ENCODE data around the gene ABCB1. TPM values are rescaled to one million over a fixed set of nuclear protein-coding genes. Genes with fewer than 3 reads are reported as not detected.

Gene ABCB1
- total and polyA plus RNA-seq, 2 of the 8 experiments (the other 6 are each of a cell fraction or from before 2014, with no cell fraction given): 0.51 to 1.2 TPM

- ChIA-PET CTCF (ENCODE audit: partially characterized antibody) (no interaction called here), POLR2A (ENCODE audit: partially characterized antibody) (no interaction called here)
- no peak overlapping the region for H3K23ac ChIP-seq (ENCODE audit: insufficient read length)
- H3K18ac ChIP-seq (ENCODE audit: extremely low read depth, low read length): no peak overlapping the region
- no peaks in the 10 kb centered on the region for H4K20me1 ChIP-seq (replicated peaks in 1 of 2; ENCODE audit: control insufficient read depth in 1 of 2, insufficient read depth in 2 of 2, low read length in 2 of 2)
- H3K4me1 ChIP-seq (replicated peaks in 1 of 4; ENCODE audit: control insufficient read depth in 3 of 4, insufficient read depth in 4 of 4, low read length in 3 of 4): no peaks in the 10 kb centered on the region
- H4K8ac ChIP-seq (ENCODE audit: extremely low read depth, insufficient read depth, low read length): no peak overlapping the region
- no peak overlapping the region for H3K4me2 ChIP-seq (ENCODE audit: insufficient read depth in 1 of 2, low read depth in 2 of 2, low read length in 2 of 2)
- H4K5ac ChIP-seq (ENCODE audit: insufficient read length, low read depth, low read length): no peak overlapping the region
- H2AFZ ChIP-seq (ENCODE audit: low read length): no peak overlapping the region
- H3K9ac ChIP-seq (replicated peaks in 1 of 4; ENCODE audit: extremely low read depth in 1 of 4, low read depth in 3 of 4, low read length in 3 of 4): no peak overlapping the region
- no peak overlapping the region for H3K14ac ChIP-seq (ENCODE audit: insufficient read length)
- H2BK15ac ChIP-seq (ENCODE audit: low read length): no peak overlapping the region
- H3K27ac ChIP-seq (ENCODE audit: low read depth, low read length): no peak overlapping the region
- DNase-seq (ENCODE audit: low read depth in 1 of 2, low spot score in 2 of 2) (no peak), FAIRE-seq (no peak)
- no peaks in the 10 kb centered on the region for H3K23me2 ChIP-seq (ENCODE audit: low read depth, low read length)
- no peak overlapping the region for H3K4me3 ChIP-seq (ENCODE audit: extremely low read depth in 1 of 4, insufficient read depth in 2 of 4, low read depth in 3 of 4, low read length in 4 of 4)
- H3K79me2 ChIP-seq (ENCODE audit: control insufficient read depth in 1 of 2, insufficient read depth in 2 of 2, low read length in 2 of 2): no peaks in the 10 kb centered on the region
- no peak overlapping the region for H2AK5ac ChIP-seq (ENCODE audit: low read depth, low read length)
- no peak overlapping the region for H2BK12ac ChIP-seq (ENCODE audit: low read depth, low read length)
- no peaks in the 10 kb centered on the region for H3K9me3 ChIP-seq (ENCODE audit: insufficient read depth in 2 of 2, low read depth in 1 of 2, low read length in 1 of 2)
- H2BK120ac ChIP-seq (replicated peaks; ENCODE audit: low read depth, low read length): no peak overlapping the region
- H3K56ac ChIP-seq (replicated peaks; ENCODE audit: insufficient read length, low read depth, low read length): no peak overlapping the region
- no peaks in the 10 kb centered on the region for H3K36me3 ChIP-seq (ENCODE audit: control insufficient read depth in 2 of 4, insufficient read depth in 4 of 4, low read length in 3 of 4)
- WGBS, 2 experiments (ENCODE audit: extremely low coverage in 1 of 2, insufficient coverage in 1 of 2, insufficient read length in 1 of 2, insufficient replicate concordance in 2 of 2, low coverage in 1 of 2, low lambda C conversion rate in 2 of 2, missing lambda C conversion rate in 1 of 2): 85% methylated on average over 3 of the region's 3 CpGs; no CpG with 5 or more reads in 1 of the 2 experiments
- no peak overlapping the region for H3K4ac ChIP-seq (replicated peaks; ENCODE audit: insufficient read length, low read depth, low read length)
- H3K27me3 ChIP-seq (replicated peaks in 1 of 4; ENCODE audit: control insufficient read depth in 3 of 4, extremely low read depth in 1 of 4, insufficient read depth in 3 of 4, low read length in 3 of 4): no peaks in the 10 kb centered on the region
- H2BK5ac ChIP-seq (ENCODE audit: low read depth, low read length): no peak overlapping the region
- no peaks in the 10 kb centered on the region for H3K79me1 ChIP-seq (ENCODE audit: low read depth, low read length)
- H4K91ac ChIP-seq (replicated peaks; ENCODE audit: insufficient read length, low read length): no peak overlapping the region
- H2BK20ac ChIP-seq (ENCODE audit: low read length): no peak overlapping the region
- TF ChIP-seq RFX5 (IDR thresholded peaks at IDR 0.05; ENCODE audit: borderline replicate concordance, low read depth, low read length) (no peak), ASH2L (IDR thresholded peaks at IDR 0.05; ENCODE audit: low read length) (no peak), TCF12 (IDR thresholded peaks at IDR 0.05; ENCODE audit: low read depth, low read length) (no peak), POLR2AphosphoS5 (IDR thresholded peaks at IDR 0.05; ENCODE audit: low read depth, low read length) (no peak), EP300 (IDR thresholded peaks at IDR 0.05; ENCODE audit: borderline replicate concordance in 1 of 2, low read depth in 2 of 2, low read length in 2 of 2) (no peak), MAX (IDR thresholded peaks at IDR 0.05) (no peak), POLR2A (IDR thresholded peaks at IDR 0.05; ENCODE audit: control extremely low read depth in 1 of 2, low read depth in 2 of 2, low read length in 2 of 2) (no peak), RNF2 (IDR thresholded peaks at IDR 0.05; ENCODE audit: borderline replicate concordance, low read depth, low read length, missing control alignments, poor library complexity, severe bottlenecking) (no peak), EZH2 (IDR thresholded peaks at IDR 0.05; ENCODE audit: low read depth, low read length, severe bottlenecking) (no peak), GTF2F1 (IDR thresholded peaks at IDR 0.05; ENCODE audit: borderline replicate concordance, low read depth, low read length) (no peak), KDM1A (IDR thresholded peaks at IDR 0.05; ENCODE audit: borderline replicate concordance, low read length) (no peak), ATF3 (IDR thresholded peaks at IDR 0.05; ENCODE audit: insufficient read depth, low read depth, low read length) (no peak), KDM5A (IDR thresholded peaks at IDR 0.05; ENCODE audit: low read length) (no peak), EGR1 (IDR thresholded peaks at IDR 0.05; ENCODE audit: borderline replicate concordance, low read depth, low read length) (no peak)
These were observed 7.7 kb upstream of the ABCB1 start for GRCh38 chr7:87608431-87608830.
